Astrocyte (in vitro differentiated cells and primary cell): ENCODE measurements around the gene EFCC1.

Source experiments
- EZH2 ChIP-seq: IDR thresholded peaks from 2 replicates; pipeline ENCODE4 v1.6.1; 2012; ENCODE audit warnings: mild to moderate bottlenecking, low read length, inconsistent platforms; ENCODE audit not compliant: insufficient read depth
- TF ChIP-seq, protein P1 (sequence below): IDR thresholded peaks from 2 replicates; pipeline ENCODE4 v1.5.1; 2011; ENCODE audit warnings: low read depth, mild to moderate bottlenecking, inconsistent platforms, low read length, moderate library complexity; ENCODE audit not compliant: insufficient read depth

DNA sequence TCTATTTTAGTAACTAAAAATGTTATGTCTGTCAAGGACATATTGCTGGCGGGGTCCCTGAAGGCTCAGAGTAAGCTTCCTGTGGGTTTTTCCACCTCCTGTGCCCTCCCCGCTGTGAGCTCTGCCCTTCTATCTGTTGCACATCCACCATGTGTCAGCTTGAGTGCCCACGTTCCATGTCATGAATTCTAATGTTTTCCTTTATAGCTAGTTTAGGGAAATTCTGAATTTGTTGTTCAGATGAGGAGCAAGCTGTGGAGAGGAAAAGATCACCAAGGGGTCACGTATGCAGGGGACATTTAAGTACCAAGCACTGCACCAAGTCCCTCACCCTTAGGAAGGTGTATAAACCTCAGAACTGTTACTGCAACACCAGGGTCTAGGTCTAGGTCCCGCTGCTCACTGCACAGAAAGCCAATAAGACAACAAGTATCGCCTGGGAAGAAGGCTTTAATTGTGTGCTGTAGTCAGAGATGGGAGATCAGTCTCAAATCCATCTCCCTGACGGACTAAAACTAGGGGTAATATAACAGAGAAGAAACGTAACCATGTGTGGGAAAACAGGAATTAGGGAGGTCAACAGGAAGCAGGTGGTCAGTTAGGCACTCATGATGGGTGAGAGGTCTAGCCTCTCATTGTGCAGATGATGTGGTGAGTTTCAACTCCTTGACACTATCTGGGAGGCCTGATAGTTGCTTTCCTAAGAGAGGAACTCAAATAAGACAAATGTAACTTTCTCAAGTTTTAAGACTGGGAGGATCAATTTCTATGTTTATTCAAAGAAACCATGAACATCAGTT is 69.2 kb downstream of the EFCC1 start:
- TF ChIP-seq, protein P1, sequence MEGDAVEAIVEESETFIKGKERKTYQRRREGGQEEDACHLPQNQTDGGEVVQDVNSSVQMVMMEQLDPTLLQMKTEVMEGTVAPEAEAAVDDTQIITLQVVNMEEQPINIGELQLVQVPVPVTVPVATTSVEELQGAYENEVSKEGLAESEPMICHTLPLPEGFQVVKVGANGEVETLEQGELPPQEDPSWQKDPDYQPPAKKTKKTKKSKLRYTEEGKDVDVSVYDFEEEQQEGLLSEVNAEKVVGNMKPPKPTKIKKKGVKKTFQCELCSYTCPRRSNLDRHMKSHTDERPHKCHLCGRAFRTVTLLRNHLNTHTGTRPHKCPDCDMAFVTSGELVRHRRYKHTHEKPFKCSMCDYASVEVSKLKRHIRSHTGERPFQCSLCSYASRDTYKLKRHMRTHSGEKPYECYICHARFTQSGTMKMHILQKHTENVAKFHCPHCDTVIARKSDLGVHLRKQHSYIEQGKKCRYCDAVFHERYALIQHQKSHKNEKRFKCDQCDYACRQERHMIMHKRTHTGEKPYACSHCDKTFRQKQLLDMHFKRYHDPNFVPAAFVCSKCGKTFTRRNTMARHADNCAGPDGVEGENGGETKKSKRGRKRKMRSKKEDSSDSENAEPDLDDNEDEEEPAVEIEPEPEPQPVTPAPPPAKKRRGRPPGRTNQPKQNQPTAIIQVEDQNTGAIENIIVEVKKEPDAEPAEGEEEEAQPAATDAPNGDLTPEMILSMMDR = no peak
- no peak for TF ChIP-seq EZH2
